Body of pancreas (tissue), 4 donors: Measurements from ENCODE around the gene TNRC6A.

Experiments used
- POLR2A ChIP-seq, 3 donors: fragments of 450-650 bp; IDR thresholded peaks; one replicate each; pipeline ENCODE4 v1.6.1; 2016; ENCODE audit warnings: antibody characterized with exemption in 3 of 3, mild to moderate bottlenecking in 2 of 3
- TF ChIP-seq, protein P1 (sequence below), 7 experiments: fragments of 450-650 bp in 4 of 7; fragments of 200-600 bp in 3 of 7; sonication (generic) in 3 of 7; IDR thresholded peaks; one replicate each; pipeline ENCODE4 v1.5.1; 2016 to 2019; ENCODE audit warnings: antibody characterized with exemption in 7 of 7

DNA sequence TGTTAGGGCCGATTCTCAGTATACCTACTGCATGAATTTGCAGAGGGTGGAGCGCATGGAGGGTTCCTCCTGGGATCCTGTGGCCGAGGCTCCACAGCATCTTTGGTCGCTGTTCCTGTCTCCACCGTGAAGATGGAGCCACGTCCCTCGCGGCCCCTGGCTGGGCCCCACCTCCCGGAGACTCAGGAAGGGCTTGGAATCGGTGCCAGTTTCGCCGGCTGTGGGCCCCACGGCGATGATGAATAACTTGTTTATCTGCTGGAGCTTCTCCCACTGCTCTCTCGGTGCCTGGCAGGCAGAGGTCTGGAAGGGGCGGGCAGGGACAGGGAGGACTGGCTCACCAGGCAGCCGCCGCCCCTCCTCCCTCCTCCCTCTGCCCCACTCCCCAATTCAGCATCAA, 124.4 kb downstream of the TNRC6A start:
- TF ChIP-seq, protein P1, sequence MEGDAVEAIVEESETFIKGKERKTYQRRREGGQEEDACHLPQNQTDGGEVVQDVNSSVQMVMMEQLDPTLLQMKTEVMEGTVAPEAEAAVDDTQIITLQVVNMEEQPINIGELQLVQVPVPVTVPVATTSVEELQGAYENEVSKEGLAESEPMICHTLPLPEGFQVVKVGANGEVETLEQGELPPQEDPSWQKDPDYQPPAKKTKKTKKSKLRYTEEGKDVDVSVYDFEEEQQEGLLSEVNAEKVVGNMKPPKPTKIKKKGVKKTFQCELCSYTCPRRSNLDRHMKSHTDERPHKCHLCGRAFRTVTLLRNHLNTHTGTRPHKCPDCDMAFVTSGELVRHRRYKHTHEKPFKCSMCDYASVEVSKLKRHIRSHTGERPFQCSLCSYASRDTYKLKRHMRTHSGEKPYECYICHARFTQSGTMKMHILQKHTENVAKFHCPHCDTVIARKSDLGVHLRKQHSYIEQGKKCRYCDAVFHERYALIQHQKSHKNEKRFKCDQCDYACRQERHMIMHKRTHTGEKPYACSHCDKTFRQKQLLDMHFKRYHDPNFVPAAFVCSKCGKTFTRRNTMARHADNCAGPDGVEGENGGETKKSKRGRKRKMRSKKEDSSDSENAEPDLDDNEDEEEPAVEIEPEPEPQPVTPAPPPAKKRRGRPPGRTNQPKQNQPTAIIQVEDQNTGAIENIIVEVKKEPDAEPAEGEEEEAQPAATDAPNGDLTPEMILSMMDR (IDR thresholded peaks at IDR 0.05) = no peak
- TF ChIP-seq POLR2A (IDR thresholded peaks at IDR 0.05) = no peak
